Liver (tissue), 9 donors: ENCODE data around the gene BCLAF1. TPM values are rescaled to one million over a fixed set of nuclear protein-coding genes. Genes with fewer than 3 reads are reported as not detected.

Source experiments
- DNase-seq: peaks from one replicate; pipeline ENCODE4 v3.0.0-alpha.2; 2017; ENCODE audit warnings: low spot score
- H3K27ac ChIP-seq, 2 donors: one replicate each; pipeline ENCODE4 v1.7.0; 2013; ENCODE audit warnings: inconsistent platforms in 2 of 2, low read length in 2 of 2, control low read depth in 1 of 2, low read depth in 1 of 2, mild to moderate bottlenecking in 1 of 2
- H3K27me3 ChIP-seq, 4 donors: one replicate each; pipeline versions ENCODE4 v1.6.1 to v1.7.0; 2013; ENCODE audit warnings: low read length in 3 of 4, inconsistent platforms in 1 of 4, mild to moderate bottlenecking in 1 of 4, moderate library complexity in 1 of 4; ENCODE audit not compliant: control insufficient read depth in 4 of 4, insufficient read depth in 4 of 4
- H3K36me3 ChIP-seq, 4 donors: one replicate each; pipeline versions ENCODE4 v1.6.1 to v1.7.0; 2013; ENCODE audit warnings: low read length in 3 of 4, mild to moderate bottlenecking in 3 of 4, low read depth in 1 of 4, moderate library complexity in 1 of 4; ENCODE audit not compliant: control insufficient read depth in 4 of 4, insufficient read depth in 3 of 4
- H3K4me1 ChIP-seq, 4 donors: one replicate each; pipeline versions ENCODE4 v1.6.1 to v1.7.0; 2013; ENCODE audit warnings: low read length in 3 of 4, mild to moderate bottlenecking in 3 of 4, moderate library complexity in 1 of 4; ENCODE audit not compliant: control insufficient read depth in 4 of 4, insufficient read depth in 4 of 4
- H3K4me3 ChIP-seq, 3 donors: one replicate each; pipeline versions ENCODE4 v1.6.1 to v1.7.0; 2013; ENCODE audit warnings: low read length in 3 of 3, control low read depth in 1 of 3, low read depth in 1 of 3, mild to moderate bottlenecking in 1 of 3
- H3K9ac ChIP-seq, 2 donors: one replicate each; pipeline ENCODE4 v1.7.0; 2013; ENCODE audit warnings: low read length in 2 of 2, mild to moderate bottlenecking in 2 of 2, moderate library complexity in 2 of 2, control low read depth in 1 of 2, low read depth in 1 of 2
- H3K9me3 ChIP-seq, 4 donors: one replicate each; pipeline versions ENCODE4 v1.6.1 to v1.7.0; 2013; ENCODE audit warnings: low read length in 3 of 4; ENCODE audit not compliant: control insufficient read depth in 4 of 4
- CTCF ChIP-seq: fragments of 150-350 bp; IDR thresholded peaks from 2 replicates; pipeline ENCODE4 v1.5.1; 2017; ENCODE audit warnings: improper control_type of control experiment, low read depth, low read length; ENCODE audit not compliant: missing input control
- EGR1 ChIP-seq, 2 donors: IDR thresholded peaks; 2 replicates each; pipeline ENCODE4 v1.6.1; 2016 to 2018; ENCODE audit warnings: antibody characterized with exemption in 2 of 2, low read depth in 2 of 2
- FOXA2 ChIP-seq: IDR thresholded peaks from 2 replicates; pipeline ENCODE4 v1.6.1; 2016; ENCODE audit warnings: antibody characterized with exemption
- GABPA ChIP-seq, 2 donors: IDR thresholded peaks in 1 of 2; conservative IDR thresholded peaks in 1 of 2; 2 replicates each; pipeline ENCODE4 v1.6.1; 2016; ENCODE audit warnings: antibody characterized with exemption in 2 of 2, mild to moderate bottlenecking in 1 of 2, moderate library complexity in 1 of 2
- HNF4A ChIP-seq, 2 donors: conservative IDR thresholded peaks; 2 replicates each; pipeline ENCODE4 v1.6.1; 2016; ENCODE audit warnings: antibody characterized with exemption in 2 of 2, mild to moderate bottlenecking in 2 of 2
- HNF4G ChIP-seq: IDR thresholded peaks from 2 replicates; pipeline ENCODE4 v1.6.1; 2016; ENCODE audit warnings: antibody characterized with exemption
- JUND ChIP-seq, 2 donors: IDR thresholded peaks; 2 replicates each; pipeline ENCODE4 v1.6.1; 2016; ENCODE audit warnings: antibody characterized with exemption in 2 of 2
- NR2F2 ChIP-seq: IDR thresholded peaks from 2 replicates; pipeline ENCODE4 v1.6.1; 2016; ENCODE audit warnings: antibody characterized with exemption
- RAD21 ChIP-seq, 2 donors: IDR thresholded peaks; 2 replicates each; pipeline ENCODE4 v1.6.1; 2016; ENCODE audit warnings: antibody characterized with exemption in 2 of 2, mild to moderate bottlenecking in 2 of 2
- RXRA ChIP-seq, 2 donors: IDR thresholded peaks; 2 replicates each; pipeline ENCODE4 v1.6.1; 2017 to 2018; ENCODE audit warnings: antibody characterized with exemption in 2 of 2, mild to moderate bottlenecking in 1 of 2
- TAF1 ChIP-seq: conservative IDR thresholded peaks from 2 replicates; pipeline ENCODE4 v1.6.1; 2016; ENCODE audit warnings: antibody characterized with exemption, mild to moderate bottlenecking
- YY1 ChIP-seq: IDR thresholded peaks from 2 replicates; pipeline ENCODE4 v1.6.1; 2016; ENCODE audit warnings: antibody characterized with exemption, mild to moderate bottlenecking
- ZBTB33 ChIP-seq: IDR thresholded peaks from 2 replicates; pipeline ENCODE4 v1.6.1; 2016; ENCODE audit warnings: antibody characterized with exemption
- WGBS: extraction: QIAGEN DNeasy Blood & Tissue Kit; methylation state at CpG from one replicate; pipeline ENCODE4 v1.1.7; 2013; 5-methylcytosine and 5-hydroxymethylcytosine counted together
- polyA plus RNA-seq, 2 donors: library from polyadenylated mRNA; stranded (reverse) in 1 of 2; unstranded in 1 of 2; fragments of 200-250 nt in 1 of 2; fragments of >200 nt in 1 of 2; fragmentation: Nextera tagmentation in 1 of 2; extraction: Ambion mirVana in 1 of 2; gene quantifications; one replicate each; pipeline versions ENCODE4 v1.2.1 to v1.2.3, GENCODE V29; 2013 to 2015
- total RNA-seq, 2 donors: library from RNA; depleted of rRNA; stranded (reverse); fragments of >200 nt; gene quantifications; one replicate each; pipeline ENCODE4 v1.2.3, GENCODE V29; 2014
- TF ChIP-seq, protein P1 (sequence below): IDR thresholded peaks from 2 replicates; pipeline ENCODE4 v1.6.1; 2016; ENCODE audit warnings: antibody characterized with exemption
- TF ChIP-seq, protein P2 (sequence below): IDR thresholded peaks from 2 replicates; pipeline ENCODE4 v1.6.1; 2016; ENCODE audit warnings: antibody characterized with exemption
- TF ChIP-seq, protein P3 (sequence below): IDR thresholded peaks from 2 replicates; pipeline ENCODE4 v1.6.1; 2016; ENCODE audit warnings: antibody characterized with exemption, mild to moderate bottlenecking
- donor health status: healthy.
- donor health status: healthy.
- donor health status: healthy.
- donor health status: healthy.
- donor health status: healthy.

The BCLAF1 gene
- total and polyA plus RNA-seq, 4 donors: 11.7 to 60.5 (median 38.0) TPM

GRCh38 chr6:136307351-136307750 is 17.7 kb upstream of the BCLAF1 start:
- H3K27me3 ChIP-seq: no peaks in the 10 kb centered on the region
- H3K27ac ChIP-seq: no peak overlapping the region
- TF ChIP-seq RXRA (IDR thresholded peaks at IDR 0.05) (no peak), TAF1 (no peak), GABPA (IDR thresholded peaks at IDR 0.05 in 1 of 2, conservative IDR thresholded peaks at IDR 0.05 in 1 of 2) (no peak), HNF4A (conservative IDR thresholded peaks at IDR 0.05) (no peak), FOXA2 (no peak), NR2F2 (no peak), YY1 (no peak), ZBTB33 (no peak), RAD21 (IDR thresholded peaks at IDR 0.05) (no peak), EGR1 (IDR thresholded peaks at IDR 0.05; ENCODE audit: low read depth in 2 of 2) (no peak)
- TF ChIP-seq, protein P1, sequence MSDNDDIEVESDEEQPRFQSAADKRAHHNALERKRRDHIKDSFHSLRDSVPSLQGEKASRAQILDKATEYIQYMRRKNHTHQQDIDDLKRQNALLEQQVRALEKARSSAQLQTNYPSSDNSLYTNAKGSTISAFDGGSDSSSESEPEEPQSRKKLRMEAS: no peak
- TF ChIP-seq, protein P2, sequence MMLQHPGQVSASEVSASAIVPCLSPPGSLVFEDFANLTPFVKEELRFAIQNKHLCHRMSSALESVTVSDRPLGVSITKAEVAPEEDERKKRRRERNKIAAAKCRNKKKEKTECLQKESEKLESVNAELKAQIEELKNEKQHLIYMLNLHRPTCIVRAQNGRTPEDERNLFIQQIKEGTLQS: no peak

GRCh38 chr6:136306466-136306865 is 16.8 kb upstream of the BCLAF1 start:
- Histone ChIP-seq H3K9ac (no peak overlapping the region), H3K36me3 (no peaks in the 10 kb centered on the region), H3K27ac (no peak overlapping the region), H3K4me1 (no peaks in the 10 kb centered on the region), H3K4me3 (no peak overlapping the region), H3K27me3 (no peaks in the 10 kb centered on the region), H3K9me3 (no peaks in the 10 kb centered on the region)
- DNase-seq: no peak
- TF ChIP-seq, protein P3, sequence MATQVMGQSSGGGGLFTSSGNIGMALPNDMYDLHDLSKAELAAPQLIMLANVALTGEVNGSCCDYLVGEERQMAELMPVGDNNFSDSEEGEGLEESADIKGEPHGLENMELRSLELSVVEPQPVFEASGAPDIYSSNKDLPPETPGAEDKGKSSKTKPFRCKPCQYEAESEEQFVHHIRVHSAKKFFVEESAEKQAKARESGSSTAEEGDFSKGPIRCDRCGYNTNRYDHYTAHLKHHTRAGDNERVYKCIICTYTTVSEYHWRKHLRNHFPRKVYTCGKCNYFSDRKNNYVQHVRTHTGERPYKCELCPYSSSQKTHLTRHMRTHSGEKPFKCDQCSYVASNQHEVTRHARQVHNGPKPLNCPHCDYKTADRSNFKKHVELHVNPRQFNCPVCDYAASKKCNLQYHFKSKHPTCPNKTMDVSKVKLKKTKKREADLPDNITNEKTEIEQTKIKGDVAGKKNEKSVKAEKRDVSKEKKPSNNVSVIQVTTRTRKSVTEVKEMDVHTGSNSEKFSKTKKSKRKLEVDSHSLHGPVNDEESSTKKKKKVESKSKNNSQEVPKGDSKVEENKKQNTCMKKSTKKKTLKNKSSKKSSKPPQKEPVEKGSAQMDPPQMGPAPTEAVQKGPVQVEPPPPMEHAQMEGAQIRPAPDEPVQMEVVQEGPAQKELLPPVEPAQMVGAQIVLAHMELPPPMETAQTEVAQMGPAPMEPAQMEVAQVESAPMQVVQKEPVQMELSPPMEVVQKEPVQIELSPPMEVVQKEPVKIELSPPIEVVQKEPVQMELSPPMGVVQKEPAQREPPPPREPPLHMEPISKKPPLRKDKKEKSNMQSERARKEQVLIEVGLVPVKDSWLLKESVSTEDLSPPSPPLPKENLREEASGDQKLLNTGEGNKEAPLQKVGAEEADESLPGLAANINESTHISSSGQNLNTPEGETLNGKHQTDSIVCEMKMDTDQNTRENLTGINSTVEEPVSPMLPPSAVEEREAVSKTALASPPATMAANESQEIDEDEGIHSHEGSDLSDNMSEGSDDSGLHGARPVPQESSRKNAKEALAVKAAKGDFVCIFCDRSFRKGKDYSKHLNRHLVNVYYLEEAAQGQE: no peak
- no peak for TF ChIP-seq YY1
- TF ChIP-seq JUND (IDR thresholded peaks at IDR 0.05): no peak
- TF ChIP-seq FOXA2: no peak
- TF ChIP-seq CTCF: no peak
- no peak for TF ChIP-seq HNF4G
- no peak for TF ChIP-seq EGR1 (IDR thresholded peaks at IDR 0.05; ENCODE audit: low read depth in 2 of 2)
- TF ChIP-seq HNF4A (conservative IDR thresholded peaks at IDR 0.05): no peak
- no peak for TF ChIP-seq TAF1
- no peak for TF ChIP-seq RAD21 (IDR thresholded peaks at IDR 0.05)
- 77% methylated on average over 1 of the region's 1 CpG for WGBS

More at GRCh38 chr6:136307351-136307750, 17.7 kb upstream of the BCLAF1 start:
- Histone ChIP-seq H3K4me3 (no peak overlapping the region), H3K4me1 (no peaks in the 10 kb centered on the region), H3K9me3 (no peaks in the 10 kb centered on the region), H3K36me3 (no peaks in the 10 kb centered on the region), H3K9ac (no peak overlapping the region)
- DNase-seq: no peak
